Tibial nerve (tissue), 4 donors: ENCODE measurements around the gene TTC28.

Source experiments
- CTCF ChIP-seq, 5 experiments: fragments of 200-600 bp in 3 of 5; fragments of 450-650 bp in 2 of 5; sonication (generic) in 3 of 5; IDR thresholded peaks; one replicate each; pipeline ENCODE4 v1.5.1; 2016 to 2019; ENCODE audit warnings: antibody characterized with exemption in 5 of 5, mild to moderate bottlenecking in 3 of 5, moderate library complexity in 2 of 5
- EP300 ChIP-seq, 2 donors: sonication (generic); formaldehyde crosslinking; IDR thresholded peaks; one replicate each; pipeline ENCODE4 v1.6.1; 2017; ENCODE audit warnings: antibody characterized with exemption in 2 of 2, mild to moderate bottlenecking in 1 of 2

- TF ChIP-seq EP300 (IDR thresholded peaks at IDR 0.05) (no peak), CTCF (IDR thresholded peaks at IDR 0.05) (no peak)
These were observed 179.6 kb downstream of the TTC28 start for GRCh38 chr22:28500006-28500405.
